ENCODE measurements around the gene PTGFRN. TPM values are rescaled to one million over a fixed set of nuclear protein-coding genes. Genes with fewer than 3 reads are reported as not detected.

Gene PTGFRN
- polyA plus RNA-seq, 1 donor from 2014 or later: 20.1 TPM

DNA sequence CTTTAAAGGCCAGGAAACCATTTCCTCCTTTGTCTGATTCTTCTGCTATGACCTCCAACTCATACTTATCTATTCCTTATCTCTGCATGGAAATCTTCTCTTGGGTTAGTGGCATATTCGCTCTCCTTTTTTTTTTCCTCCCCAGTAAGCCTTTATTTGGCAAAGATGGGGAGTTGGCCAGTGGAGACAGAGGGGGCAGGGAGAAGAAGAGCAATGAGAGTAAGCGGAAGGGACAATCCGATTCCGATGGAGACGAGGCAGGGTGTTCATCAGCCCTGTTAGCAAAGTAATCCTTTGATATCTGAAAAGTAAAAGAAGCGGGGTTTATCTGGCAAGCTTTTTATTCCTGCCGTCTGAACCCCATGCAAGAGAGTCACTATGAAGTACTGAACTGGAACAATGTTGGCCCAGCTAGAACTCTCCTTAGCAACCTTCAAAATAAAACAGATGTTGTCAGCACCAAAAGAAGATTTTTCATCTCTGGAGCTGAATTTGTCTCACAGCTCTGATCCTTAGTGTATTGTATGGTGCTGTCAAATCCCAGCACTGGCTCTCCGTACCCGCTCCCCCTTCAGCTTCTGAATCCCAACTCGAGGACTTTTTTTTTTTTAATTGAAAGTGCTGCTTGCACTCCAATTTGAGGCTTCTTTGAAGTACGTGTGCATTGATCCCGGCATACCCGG is 40.9 kb downstream of the PTGFRN start:
- Histone ChIP-seq H4K20me1 (ENCODE audit: insufficient read depth) (no peaks in the 10 kb centered on the region), H3F3A (ENCODE audit: insufficient read depth, low read length, poor library complexity, severe bottlenecking) (no peaks in the 10 kb centered on the region), H2AFZ (ENCODE audit: low read depth, low read length) (no peak overlapping the region), H3K27me3 (ENCODE audit: insufficient read depth, low read depth, low read length) (no peaks in the 10 kb centered on the region), H3K4me2 (ENCODE audit: low read length) (no peak overlapping the region), H3K9me3 (ENCODE audit: low read length) (no peaks in the 10 kb centered on the region), H3K79me2 (replicated peaks; ENCODE audit: insufficient read depth, low read length) (no peaks in the 10 kb centered on the region), H3K9ac (ENCODE audit: low read length) (no peak overlapping the region), H3K27ac (ENCODE audit: low read length) (no peak overlapping the region), H3K9me2 (ENCODE audit: insufficient read depth, low read length) (no peaks in the 10 kb centered on the region), H3K36me3 (ENCODE audit: insufficient read depth, low read length) (peaks cover 7% of the 10 kb centered on the region), H3K4me3 (ENCODE audit: low read length) (no peak overlapping the region)
- TF ChIP-seq EZH2 (IDR thresholded peaks at IDR 0.05; ENCODE audit: borderline replicate concordance, insufficient read depth, low read length, poor library complexity, severe bottlenecking) (no peak), RAD21 (conservative IDR thresholded peaks at IDR 0.05) (no peak), REST (IDR thresholded peaks at IDR 0.05; ENCODE audit: borderline replicate concordance) (no peak), POLR2AphosphoS5 (IDR thresholded peaks at IDR 0.05) (no peak), SMC3 (conservative IDR thresholded peaks at IDR 0.05; ENCODE audit: poor library complexity) (no peak), EP300 (conservative IDR thresholded peaks at IDR 0.05; ENCODE audit: poor library complexity, severe bottlenecking) (no peak), MXI1 (conservative IDR thresholded peaks at IDR 0.05; ENCODE audit: poor library complexity, severe bottlenecking) (no peak), TAF1 (IDR thresholded peaks at IDR 0.05; ENCODE audit: low read depth) (no peak)
- TF ChIP-seq, protein P1, sequence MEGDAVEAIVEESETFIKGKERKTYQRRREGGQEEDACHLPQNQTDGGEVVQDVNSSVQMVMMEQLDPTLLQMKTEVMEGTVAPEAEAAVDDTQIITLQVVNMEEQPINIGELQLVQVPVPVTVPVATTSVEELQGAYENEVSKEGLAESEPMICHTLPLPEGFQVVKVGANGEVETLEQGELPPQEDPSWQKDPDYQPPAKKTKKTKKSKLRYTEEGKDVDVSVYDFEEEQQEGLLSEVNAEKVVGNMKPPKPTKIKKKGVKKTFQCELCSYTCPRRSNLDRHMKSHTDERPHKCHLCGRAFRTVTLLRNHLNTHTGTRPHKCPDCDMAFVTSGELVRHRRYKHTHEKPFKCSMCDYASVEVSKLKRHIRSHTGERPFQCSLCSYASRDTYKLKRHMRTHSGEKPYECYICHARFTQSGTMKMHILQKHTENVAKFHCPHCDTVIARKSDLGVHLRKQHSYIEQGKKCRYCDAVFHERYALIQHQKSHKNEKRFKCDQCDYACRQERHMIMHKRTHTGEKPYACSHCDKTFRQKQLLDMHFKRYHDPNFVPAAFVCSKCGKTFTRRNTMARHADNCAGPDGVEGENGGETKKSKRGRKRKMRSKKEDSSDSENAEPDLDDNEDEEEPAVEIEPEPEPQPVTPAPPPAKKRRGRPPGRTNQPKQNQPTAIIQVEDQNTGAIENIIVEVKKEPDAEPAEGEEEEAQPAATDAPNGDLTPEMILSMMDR (IDR thresholded peaks at IDR 0.05; ENCODE audit: poor library complexity, severe bottlenecking): no peak

DNA sequence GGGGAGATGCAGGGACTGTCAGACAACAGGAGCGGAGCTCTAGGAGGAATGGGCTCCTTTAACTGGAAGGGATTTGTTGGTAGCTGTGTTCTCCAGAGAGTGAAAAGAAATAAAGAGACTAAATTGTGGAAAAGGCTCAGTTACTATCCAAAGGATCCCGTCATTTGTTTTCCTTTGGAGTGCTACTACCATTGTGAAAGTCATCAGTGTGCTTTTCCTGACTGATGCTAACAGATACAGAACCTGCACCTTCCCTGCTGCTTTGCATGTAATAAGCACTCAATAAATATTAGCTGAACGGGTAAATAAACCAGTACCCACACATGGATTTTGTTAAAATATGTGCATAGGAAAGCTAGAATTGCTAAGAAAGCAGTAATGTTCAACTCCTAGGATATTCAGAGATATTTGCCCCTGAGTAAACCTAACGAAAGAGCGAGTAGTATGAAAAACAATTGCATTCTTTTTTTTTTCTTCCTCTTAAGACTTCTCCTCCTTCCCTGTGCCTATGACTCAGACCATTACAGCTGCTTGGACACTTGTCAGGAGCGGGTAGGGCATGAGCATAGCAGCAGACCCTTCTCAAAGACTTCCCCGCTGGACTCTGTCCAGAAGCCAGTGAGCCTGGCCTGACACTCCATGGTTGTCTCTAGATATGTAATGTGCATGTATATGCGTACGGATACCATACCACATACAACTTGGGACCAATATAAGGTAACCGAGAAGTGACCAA is 41.7 kb downstream of the PTGFRN start:
- Histone ChIP-seq H3K4me2 (ENCODE audit: low read length) (no peak overlapping the region), H3K9ac (ENCODE audit: low read length) (no peak overlapping the region), H3K79me2 (replicated peaks; ENCODE audit: insufficient read depth, low read length) (no peaks in the 10 kb centered on the region), H2AFZ (ENCODE audit: low read depth, low read length) (no peak overlapping the region), H3F3A (ENCODE audit: insufficient read depth, low read length, poor library complexity, severe bottlenecking) (no peaks in the 10 kb centered on the region), H3K27me3 (ENCODE audit: insufficient read depth, low read depth, low read length) (no peaks in the 10 kb centered on the region), H3K27ac (ENCODE audit: low read length) (no peak overlapping the region), H3K9me2 (ENCODE audit: insufficient read depth, low read length) (no peaks in the 10 kb centered on the region), H3K36me3 (ENCODE audit: insufficient read depth, low read length) (peaks cover 7% of the 10 kb centered on the region), H3K9me3 (ENCODE audit: low read length) (no peaks in the 10 kb centered on the region), H3K4me3 (ENCODE audit: low read length) (no peak overlapping the region), H4K20me1 (ENCODE audit: insufficient read depth) (no peaks in the 10 kb centered on the region)
- TF ChIP-seq EZH2 (IDR thresholded peaks at IDR 0.05; ENCODE audit: borderline replicate concordance, insufficient read depth, low read length, poor library complexity, severe bottlenecking) (no peak), RAD21 (conservative IDR thresholded peaks at IDR 0.05) (no peak), TAF1 (IDR thresholded peaks at IDR 0.05; ENCODE audit: low read depth) (no peak), EP300 (conservative IDR thresholded peaks at IDR 0.05; ENCODE audit: poor library complexity, severe bottlenecking) (no peak), POLR2AphosphoS5 (IDR thresholded peaks at IDR 0.05) (no peak), REST (IDR thresholded peaks at IDR 0.05; ENCODE audit: borderline replicate concordance) (no peak), SMC3 (conservative IDR thresholded peaks at IDR 0.05; ENCODE audit: poor library complexity) (no peak), MXI1 (conservative IDR thresholded peaks at IDR 0.05; ENCODE audit: poor library complexity, severe bottlenecking) (no peak)
- TF ChIP-seq, protein P1 (IDR thresholded peaks at IDR 0.05; ENCODE audit: poor library complexity, severe bottlenecking): no peak
